GM21529 (cell line): ENCODE measurements around the gene RNF166.

ENCODE experiments used
- ATAC-seq: cut with Tn5 transposase; IDR thresholded peaks from one replicate; pipeline ENCODE4 v1.9.1; 2021; ENCODE audit not compliant: unreplicated experiment

RNF166 gene

DNA sequence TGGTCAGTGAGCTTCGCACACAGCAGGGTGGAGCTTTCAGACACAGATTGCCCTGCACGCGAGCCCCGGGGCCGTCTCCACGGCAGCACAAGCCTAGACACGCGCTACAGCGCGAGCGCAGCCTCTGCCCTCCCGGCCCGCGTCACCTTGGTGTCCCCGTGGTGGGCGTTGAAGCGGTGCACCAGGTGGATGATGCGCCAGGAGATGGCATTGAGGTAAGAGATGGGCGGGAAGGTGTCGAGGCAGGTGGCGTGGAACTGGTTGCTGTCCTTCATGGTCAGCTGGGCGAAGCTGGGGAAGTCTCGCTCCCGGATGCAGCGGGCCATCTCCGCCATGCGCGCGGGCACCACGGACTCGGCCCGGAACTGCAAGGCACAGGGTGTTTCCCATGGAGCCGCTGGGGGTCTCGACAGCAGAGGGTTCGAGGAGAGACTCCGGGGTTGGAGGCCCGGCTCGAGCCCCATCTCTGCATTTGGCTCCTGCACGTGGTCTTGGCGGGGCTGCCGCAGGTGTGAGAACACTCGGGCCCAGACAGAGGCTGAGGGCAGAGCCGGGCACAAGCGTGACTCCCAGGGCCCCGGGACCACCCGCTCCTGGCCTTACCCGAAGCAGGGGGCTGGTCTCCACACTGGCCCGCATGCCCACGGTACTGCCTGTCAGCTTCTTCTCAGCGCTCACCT lies 51.0 kb downstream of the RNF166 start:
- no peak for ATAC-seq

- ATAC-seq: no peak
These were observed 51.7 kb downstream of the RNF166 start for GRCh38 chr16:88654363-88655052.

DNA sequence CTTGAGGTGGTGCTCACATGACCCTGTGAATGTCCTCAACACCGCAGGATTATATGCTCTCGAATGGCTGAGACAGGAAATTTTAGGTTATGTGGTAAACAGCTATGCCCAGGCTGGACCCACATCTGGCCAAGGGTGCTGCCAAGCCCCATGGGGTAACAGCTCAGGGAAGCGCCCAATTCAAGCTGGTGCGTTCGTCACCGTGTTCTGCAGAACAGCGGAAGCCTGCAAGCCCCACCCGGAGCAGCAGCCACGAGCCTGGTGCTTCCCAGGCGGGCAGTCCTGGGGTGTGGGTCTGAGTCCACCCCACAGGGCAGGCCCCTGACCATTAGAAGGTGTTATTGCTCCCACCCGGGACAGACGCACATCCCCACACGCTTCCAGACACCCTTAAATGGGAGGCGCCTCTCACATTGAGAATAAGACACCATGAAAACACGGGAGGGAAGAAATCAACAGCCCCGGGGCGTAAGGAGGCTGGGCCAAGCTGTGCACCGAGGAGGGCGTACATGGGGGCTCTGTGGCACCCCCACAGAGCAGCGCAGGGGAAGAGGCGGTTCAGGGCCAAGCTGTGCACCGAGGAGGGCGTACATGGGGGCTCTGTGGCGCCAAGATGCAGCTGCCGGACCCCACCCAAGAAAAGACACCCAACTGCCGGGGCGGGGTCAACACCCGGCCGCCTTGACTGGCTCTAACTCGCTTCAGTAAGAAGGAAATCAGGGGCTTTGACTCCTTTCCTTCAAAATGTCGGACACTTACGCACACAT lies 52.4 kb downstream of the RNF166 start:
- ATAC-seq: no peak

DNA sequence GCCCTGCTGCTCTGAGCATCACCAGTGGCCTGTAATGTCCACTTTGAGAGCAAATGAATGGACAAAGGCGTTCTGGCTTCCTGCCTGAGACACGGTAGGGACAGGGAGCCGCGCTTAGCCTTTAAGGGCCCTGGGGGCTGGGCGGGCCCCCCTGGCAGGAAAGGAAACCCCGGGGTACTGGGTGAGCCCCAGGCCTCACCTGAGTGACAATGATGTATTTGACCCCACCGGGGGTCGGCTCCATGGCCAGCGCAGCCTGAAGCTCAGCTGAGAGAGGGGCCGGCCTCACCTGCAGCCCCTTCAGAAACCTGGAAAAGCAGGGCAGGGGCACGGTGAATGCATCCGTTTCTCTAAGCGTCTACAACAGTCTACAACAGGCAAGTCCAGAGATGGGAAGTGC lies 53.1 kb downstream of the RNF166 start:
- ATAC-seq: no peak

- no peak for ATAC-seq
These were observed 53.5 kb downstream of the RNF166 start for GRCh38 chr16:88652762-88653063.

DNA sequence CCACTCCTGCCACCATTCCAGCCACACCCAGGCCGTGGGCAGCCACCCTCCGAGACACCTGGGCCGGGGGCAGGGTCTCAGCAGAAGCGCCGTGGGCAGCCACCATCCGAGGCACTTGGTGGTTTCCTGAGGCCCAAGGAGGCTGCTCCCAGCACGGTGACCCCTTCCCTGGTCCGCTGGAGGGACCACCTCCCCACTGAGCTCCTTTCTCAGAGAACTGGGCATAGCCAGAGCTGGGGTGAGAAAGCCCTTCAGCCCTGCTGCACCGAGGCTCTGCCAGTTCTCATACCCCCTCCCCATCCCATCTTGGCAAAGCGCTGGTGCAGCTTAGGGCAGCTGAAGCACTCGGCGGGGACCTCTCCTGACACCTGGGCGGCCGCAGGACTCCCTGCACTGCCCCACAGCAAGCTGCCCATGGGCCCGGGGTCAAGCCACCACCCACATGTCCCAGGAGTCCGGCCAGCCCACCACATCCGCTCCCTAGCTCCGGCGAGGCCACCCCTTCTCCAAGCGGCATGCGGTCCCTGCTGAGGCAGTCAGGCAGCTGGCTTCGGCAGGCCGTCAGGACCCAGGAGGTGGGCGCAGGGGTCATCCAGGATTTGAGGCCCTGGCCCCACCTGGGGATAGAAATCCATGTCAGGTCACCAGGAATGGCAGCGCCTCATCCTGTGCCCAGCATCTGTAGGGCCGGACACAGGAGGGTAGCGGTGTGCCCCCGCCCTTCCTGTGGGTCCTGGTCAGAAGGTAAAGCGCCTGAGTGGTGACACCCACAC lies 54.0 kb downstream of the RNF166 start:
- ATAC-seq: no peak

DNA sequence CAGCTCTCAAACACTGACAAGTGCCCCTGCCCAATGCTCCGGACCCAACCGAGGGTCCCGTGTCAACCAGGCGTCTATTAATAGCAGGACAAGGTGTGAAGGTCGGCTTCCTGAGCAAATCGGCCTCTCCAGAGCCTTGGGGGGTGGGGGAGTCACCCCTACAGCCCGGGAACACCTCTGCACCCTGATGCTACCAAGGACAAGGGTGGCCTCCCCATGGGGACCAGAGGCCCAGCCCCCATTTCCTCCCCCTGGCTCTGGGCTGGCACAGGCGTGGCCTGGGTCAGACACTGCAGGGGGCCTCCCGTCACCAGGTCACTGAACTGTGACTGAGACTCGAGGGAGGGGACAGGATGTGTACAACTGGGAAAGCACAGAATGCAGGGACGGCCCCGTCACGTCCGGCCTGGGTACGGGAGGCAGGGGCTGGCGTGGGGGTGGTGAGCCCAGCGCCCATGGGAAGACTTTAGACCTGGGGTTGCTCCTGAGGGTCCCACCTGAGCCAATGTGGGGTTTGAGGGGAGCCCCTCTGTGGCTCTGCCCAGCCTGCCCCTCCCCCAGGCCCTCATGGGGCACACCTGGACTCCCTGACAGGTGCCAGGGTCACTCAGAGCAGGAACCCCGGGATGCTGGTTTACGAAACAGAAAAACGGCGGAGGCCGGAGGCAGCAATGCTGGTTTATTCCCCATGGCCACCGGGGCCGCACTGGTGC lies 54.8 kb downstream of the RNF166 start:
- peak; percentile 80 for ATAC-seq

- ATAC-seq: peak; percentile 74
These were observed 55.4 kb downstream of the RNF166 start, which contains the start of gene CYBA for GRCh38 chr16:88650749-88651275. Gene CYBA (minus strand): TSS chr16:88651053. CDS start chr16:88651013, 40 bp downstream.

DNA sequence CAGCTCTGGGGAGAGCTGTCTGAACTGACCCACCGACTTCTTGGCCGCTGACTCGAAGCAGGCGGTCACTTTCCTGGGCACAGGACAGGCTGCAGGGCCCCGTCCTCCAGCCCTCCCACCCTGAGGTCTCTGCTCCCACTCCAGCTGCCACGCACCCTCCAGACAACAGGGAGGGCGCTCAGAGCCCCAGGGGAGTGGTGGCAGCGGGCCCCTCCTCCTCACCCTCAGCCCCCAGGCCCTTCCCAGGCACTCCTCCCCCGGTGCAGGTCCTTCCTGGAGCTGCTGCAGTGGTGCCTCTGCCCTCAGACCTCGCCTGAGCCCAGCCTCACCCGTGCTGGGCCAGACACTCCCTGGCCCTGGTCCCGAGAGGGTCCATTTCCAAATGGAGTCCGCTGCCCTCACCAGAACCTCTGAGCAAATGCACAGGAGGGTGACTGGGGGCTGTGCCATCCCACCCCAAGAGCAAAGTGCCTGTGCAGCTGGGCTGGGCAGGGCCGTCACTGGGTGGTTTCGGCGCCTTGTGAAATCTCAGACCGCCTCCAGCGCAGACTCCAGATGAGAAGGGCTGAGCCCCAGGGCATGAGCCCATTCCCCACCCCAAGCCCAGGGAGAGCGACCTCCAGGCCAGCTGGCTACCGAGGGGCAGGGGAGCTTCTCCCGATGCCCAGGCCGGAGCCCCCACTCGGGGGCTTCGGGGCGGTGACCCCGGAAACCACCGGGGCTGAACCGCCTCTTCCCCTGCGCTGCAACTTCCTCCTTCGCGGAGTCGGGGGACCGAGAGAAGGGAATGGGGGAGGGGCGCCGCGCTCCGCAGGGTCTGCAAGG lies 56.1 kb downstream of the RNF166 start:
- peak; percentile 7 for ATAC-seq

- ATAC-seq: no peak
These were observed 56.8 kb downstream of the RNF166 start for GRCh38 chr16:88649195-88649923.

GRCh38 chr16:88647178-88648070 lies 58.8 kb downstream of the RNF166 start:
- ATAC-seq: no peak
